GM19397 (cell line): ENCODE results near the gene HS6ST2.
"Not testable (repeated sequence)": the region's sequence is repeated elsewhere in the genome, so short reads cannot be mapped to it uniquely, and the experiment has no call there.

Source experiments
- ATAC-seq: cut with Tn5 transposase; IDR thresholded peaks from one replicate; pipeline ENCODE4 v1.9.1; 2021; ENCODE audit warnings: mild to moderate bottlenecking, moderate library complexity; ENCODE audit not compliant: unreplicated experiment

HS6ST2 gene

GRCh38 chrX:132945055-132945599 lies 13.3 kb downstream of the HS6ST2 start:
- not testable (repeated sequence) for ATAC-seq

GRCh38 chrX:132940727-132941327 lies 17.6 kb downstream of the HS6ST2 start:
- no peak for ATAC-seq

- no peak for ATAC-seq
These were observed 25.3 kb downstream of the HS6ST2 start for GRCh38 chrX:132933170-132933569.

- ATAC-seq, result no peak
These were observed 34.0 kb downstream of the HS6ST2 start for GRCh38 chrX:132924426-132924825.

GRCh38 chrX:132918523-132918922 lies 39.9 kb downstream of the HS6ST2 start:
- no peak for ATAC-seq

- ATAC-seq, result no peak
These were observed 42.1 kb downstream of the HS6ST2 start for GRCh38 chrX:132916349-132916748.

GRCh38 chrX:132909643-132910042 lies 48.8 kb downstream of the HS6ST2 start:
- no peak for ATAC-seq

- no peak for ATAC-seq
These were observed 49.5 kb downstream of the HS6ST2 start for GRCh38 chrX:132908891-132909290.

- ATAC-seq, result no peak
These were observed 57.7 kb downstream of the HS6ST2 start for GRCh38 chrX:132900633-132901293.

- no peak for ATAC-seq
These were observed 70.9 kb downstream of the HS6ST2 start for GRCh38 chrX:132887569-132887968.

GRCh38 chrX:132883358-132883915 lies 75.0 kb downstream of the HS6ST2 start:
- no peak for ATAC-seq

GRCh38 chrX:132880753-132881152 lies 77.7 kb downstream of the HS6ST2 start:
- ATAC-seq, result not testable (repeated sequence)

GRCh38 chrX:132877954-132878536 lies 80.4 kb downstream of the HS6ST2 start:
- no peak for ATAC-seq

GRCh38 chrX:132876523-132877338 lies 81.7 kb downstream of the HS6ST2 start:
- no peak for ATAC-seq

GRCh38 chrX:132875650-132876522 lies 82.5 kb downstream of the HS6ST2 start:
- ATAC-seq, result no peak

- ATAC-seq, result no peak
These were observed 95.9 kb downstream of the HS6ST2 start for GRCh38 chrX:132862562-132862961.

- no peak for ATAC-seq
These were observed 97.4 kb downstream of the HS6ST2 start for GRCh38 chrX:132861076-132861475.

- ATAC-seq, result no peak
These were observed 98.2 kb downstream of the HS6ST2 start for GRCh38 chrX:132860200-132860599.

- no peak for ATAC-seq
These were observed 100.4 kb downstream of the HS6ST2 start for GRCh38 chrX:132858018-132858417.

- ATAC-seq, result no peak
These were observed 102.6 kb downstream of the HS6ST2 start for GRCh38 chrX:132855780-132856341.
